GM18502 (cell line): ENCODE measurements around the gene NRN1L.

Experiments
- ATAC-seq: cut with Tn5 transposase; IDR thresholded peaks from one replicate; pipeline ENCODE4 v1.9.1; 2021; ENCODE audit warnings: mild to moderate bottlenecking; ENCODE audit not compliant: unreplicated experiment, poor library complexity

NRN1L gene

DNA sequence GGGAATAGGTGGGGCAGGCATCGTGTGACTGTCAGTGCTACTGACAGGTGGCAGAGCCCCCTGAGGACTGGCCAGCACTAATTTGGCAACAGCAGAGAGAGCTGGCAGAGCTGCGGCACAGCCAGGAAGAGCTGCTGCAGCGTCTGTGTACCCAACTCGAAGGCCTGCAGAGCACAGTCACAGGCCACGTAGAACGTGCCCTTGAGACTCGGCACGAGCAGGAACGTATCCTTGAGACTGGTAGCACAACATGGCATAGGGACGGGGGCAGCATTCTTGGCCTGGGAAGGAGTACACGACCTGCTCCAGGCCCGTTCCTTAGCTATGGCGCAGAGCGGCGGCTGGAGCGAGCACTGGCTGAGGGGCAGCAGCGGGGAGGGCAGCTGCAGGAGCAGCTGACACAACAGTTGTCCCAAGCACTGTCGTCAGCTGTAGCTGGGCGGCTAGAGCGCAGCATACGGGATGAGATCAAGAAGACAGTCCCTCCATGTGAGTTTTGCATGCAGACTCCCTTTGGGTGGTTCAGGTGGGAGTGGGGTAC, 3.0 kb upstream of the NRN1L start:
- ATAC-seq: no peak

DNA sequence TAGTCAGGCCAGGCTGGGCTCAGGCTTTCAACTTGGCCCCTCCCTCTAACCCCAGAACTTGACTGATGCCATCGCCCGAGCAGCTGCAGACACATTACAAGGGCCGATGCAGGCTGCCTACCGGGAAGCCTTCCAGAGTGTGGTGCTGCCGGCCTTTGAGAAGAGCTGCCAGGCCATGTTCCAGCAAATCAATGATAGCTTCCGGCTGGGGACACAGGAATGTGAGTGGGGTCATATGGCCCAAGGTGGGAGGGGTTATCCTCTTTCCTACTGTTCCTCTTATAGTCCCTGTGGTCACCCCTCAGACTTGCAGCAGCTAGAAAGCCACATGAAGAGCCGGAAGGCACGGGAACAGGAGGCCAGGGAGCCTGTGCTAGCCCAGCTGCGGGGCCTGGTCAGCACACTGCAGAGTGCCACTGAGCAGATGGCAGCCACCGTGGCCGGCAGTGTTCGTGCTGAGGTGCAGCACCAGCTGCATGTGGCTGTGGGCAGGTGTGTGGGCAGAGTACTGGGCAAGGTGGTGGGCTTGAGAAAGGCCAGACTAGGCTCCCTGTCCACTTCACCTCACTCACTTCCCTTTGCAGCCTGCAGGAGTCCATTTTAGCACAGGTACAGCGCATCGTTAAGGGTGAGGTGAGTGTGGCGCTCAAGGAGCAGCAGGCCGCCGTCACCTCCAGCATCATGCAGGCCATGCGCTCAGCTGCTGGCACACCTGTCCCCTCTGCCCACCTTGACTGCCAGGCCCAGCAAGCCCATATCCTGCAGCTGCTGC, 2.1 kb upstream of the NRN1L start:
- ATAC-seq: no peak

GRCh38 chr16:67883146-67883871, 1.4 kb upstream of the NRN1L start:
- ATAC-seq: no peak

GRCh38 chr16:67883872-67884261, 818 bp upstream of the NRN1L start:
- no peak for ATAC-seq

- ATAC-seq: no peak
Observed at GRCh38 chr16:67885545-67885944, 860 bp downstream of the NRN1L start.

DNA sequence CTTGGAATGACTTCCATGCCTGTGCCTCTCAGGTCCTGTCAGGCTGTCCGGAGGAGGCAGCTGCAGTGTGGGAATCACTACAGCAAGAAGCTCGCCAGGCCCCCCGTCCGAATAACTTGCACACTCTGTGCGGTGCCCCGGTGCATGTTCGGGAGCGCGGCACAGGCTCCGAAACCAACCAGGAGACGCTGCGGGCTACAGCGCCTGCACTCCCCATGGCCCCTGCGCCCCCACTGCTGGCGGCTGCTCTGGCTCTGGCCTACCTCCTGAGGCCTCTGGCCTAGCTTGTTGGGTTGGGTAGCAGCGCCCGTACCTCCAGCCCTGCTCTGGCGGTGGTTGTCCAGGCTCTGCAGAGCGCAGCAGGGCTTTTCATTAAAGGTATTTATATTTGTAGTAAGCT, 1.3 kb downstream of the NRN1L start:
- ATAC-seq: no peak

DNA sequence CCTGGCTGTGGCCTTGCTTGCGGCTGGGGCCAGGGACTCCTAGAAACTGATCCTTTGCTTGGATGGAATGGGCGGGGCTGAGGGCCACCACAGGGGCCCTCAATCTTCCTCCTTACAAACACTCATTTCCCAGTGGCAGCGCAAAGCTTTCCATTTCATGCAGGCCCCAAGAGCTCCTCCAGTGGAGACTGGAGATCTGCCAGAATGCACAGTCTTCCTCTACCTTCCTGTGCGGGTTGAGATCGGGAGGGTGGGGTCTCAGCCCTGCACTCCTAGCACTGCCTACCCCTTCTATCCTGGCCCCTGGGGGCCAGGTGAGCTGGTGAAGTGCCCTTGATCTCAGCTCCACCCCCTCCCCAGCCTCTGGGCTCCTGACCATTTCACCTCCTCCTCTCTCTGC, 1.7 kb downstream of the NRN1L start:
- no peak for ATAC-seq

GRCh38 chr16:67888331-67888730, 3.6 kb downstream of the NRN1L start:
- no peak for ATAC-seq

DNA sequence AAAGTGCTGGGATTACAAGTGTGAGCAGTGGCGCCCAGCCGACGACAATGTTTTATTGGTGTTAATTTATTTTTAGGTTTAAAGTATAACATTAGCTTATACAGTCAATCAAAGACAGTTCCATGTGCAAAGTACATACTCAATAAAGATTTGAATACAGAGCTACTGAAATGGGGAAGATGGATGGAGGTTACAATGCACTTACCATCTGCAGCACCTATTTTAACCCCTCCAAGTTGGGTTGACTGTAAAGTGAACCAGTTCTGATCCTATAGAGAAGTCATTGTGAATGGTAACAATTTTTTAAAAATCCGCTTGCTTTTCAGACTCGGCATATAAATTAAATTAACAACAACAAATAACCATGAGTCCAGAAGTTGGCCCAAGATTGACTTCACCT, 7.7 kb downstream of the NRN1L start:
- ATAC-seq: no peak

DNA sequence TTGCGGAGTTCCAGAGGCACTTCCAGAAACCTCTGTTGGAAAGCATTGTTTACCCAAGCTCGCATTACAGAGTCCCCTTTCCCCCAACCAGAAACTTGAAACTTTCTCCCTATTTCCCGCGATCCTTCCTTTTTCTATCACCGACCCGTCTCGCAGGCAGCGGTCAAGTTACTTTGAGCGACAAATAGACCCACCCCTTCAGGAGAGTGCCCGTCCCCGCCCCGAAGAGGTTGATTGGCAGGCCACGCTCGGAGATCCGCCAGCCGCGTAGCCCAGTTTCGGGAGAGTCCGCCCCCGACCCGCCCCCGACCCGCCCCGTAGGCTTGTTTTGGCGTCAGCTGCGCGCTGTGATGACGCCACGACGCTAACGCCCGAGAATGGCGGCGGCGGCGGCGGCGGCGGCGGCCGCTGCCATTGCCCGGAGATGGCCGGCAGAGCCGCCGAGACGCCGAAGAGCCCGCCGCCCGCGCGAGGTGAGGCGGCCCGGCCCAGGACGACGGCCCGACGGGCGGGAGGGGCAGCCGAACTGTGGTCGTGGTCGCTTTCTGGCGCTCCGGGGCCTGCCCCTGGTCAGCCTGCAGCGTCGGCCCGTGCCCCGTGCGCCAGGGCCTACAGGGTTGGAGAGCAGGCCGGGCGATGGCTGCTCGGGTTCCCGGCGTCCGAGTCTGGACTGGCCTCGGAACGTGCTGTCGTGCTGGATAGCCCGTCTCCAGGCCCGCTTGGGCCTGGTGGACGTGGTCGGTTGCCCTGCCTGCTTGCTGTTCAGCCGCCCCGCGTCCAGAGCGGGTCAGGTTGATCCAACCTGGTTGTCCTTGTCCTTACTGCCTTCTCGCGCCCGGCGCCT, 8.4 kb downstream of the NRN1L start, which contains the start of gene PSKH1:
PSKH1 (plus strand) TSS at position 356 of the 844 bp plus-strand sequence. CDS start 15,496 bp downstream, outside the sequence.
- peak; percentile 88 for ATAC-seq

- no peak for ATAC-seq
Observed at GRCh38 chr16:67893743-67894399, 9.2 kb downstream of the NRN1L start.

DNA sequence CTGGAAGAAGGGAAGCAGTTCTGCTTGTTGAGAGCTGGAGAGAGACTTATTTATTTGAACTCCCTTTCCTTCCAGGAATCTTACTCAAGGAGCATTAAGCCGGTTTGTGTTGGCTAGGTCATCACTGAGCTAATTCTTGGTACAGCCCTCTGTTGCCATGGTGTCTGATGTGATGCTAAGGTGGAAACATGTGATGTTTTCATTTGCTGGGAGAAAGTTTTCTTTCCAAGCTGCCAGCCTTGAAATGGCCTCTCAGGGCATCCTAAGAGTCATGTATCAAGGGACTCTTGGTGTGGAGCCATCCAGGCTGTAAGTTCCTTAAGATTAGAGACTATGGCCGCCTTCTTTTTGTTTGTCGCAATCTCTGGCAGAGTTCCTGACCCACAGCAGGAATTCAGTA, 12.5 kb downstream of the NRN1L start:
- no peak for ATAC-seq

- no peak for ATAC-seq
Observed at GRCh38 chr16:67901734-67902133, 17.0 kb downstream of the NRN1L start.

DNA sequence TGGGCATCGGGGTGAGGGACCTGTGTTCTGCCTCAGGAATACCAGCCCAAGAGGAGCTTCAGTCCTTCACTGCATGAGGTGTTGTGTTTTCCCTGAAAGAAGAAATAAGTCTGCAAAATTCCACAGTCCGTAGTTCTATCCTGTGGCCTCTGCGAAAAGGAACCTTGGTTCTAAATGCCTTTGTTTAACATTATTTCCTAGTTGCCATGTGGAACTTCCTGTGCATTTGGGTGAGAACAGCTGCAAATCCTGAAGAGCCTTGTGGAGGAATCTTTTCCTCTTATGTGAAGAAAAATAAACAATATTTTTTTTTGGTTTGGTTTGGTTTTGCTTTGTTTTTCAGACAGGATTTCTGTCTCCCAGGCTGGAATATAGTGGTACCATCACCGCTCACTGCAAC, 18.1 kb downstream of the NRN1L start:
- no peak for ATAC-seq

- no peak for ATAC-seq
Observed at GRCh38 chr16:67907397-67908180, 22.9 kb downstream of the NRN1L start.

GRCh38 chr16:67909056-67909742, 24.5 kb downstream of the NRN1L start:
- ATAC-seq: no peak

DNA sequence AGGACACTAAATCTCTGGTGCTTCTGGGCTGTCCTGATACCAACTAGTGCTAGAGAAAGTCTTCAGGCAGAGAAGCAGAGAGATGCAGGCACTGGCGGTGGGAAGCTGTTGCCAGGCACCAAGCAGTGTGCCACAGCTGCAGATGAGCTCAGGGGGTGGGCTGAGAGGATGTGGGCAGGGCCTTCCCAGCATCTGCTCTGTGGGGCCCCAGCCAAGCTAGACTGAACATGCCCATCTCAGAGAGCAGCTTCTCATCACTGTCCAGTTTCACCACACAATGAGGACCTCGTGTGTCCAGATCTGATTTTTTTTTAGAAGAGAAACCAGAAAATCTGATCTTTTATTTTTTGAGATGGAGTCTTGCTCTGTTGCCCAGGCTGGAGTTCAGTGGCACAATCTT, 25.5 kb downstream of the NRN1L start:
- ATAC-seq: no peak

DNA sequence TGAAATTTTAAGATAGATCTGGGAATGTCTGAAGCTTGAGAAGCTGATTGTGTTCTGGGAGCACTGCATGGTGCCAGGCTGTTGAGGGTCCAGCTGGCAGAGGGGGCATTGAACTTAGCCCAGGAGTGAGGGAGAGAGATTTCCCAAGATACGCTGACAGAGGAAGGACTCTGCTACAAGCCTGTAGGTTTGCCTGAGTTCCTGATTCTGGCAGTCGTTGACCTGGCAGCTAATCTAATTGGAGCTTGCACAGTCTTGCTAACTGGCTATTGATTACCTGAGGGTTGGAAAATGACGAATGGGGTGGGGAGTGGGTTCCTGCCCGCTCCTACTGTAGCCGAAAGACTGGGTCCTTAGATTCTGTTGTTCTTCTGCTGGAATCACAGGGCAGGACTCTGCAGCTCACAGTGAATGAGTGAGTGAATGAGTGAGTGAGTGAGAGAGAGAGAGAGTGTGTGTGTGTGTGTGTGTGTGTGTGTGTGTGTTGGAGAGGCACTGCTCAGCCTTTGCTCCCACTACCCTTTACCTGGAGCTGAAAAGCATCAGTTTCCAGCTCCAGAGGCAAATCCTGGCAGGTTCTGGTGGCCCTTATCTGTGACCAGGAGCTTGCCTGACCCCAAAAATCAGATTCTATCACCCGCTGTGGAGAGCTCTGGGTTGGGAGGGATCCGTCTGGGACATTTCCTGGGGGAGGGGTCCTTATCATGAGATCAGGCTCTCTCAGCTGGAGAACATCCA, 30.2 kb downstream of the NRN1L start:
- no peak for ATAC-seq
